Raji (cell line): ENCODE measurements around the gene TGM5.

Experiments used
- POLR2A ChIP-seq: IDR thresholded peaks from 2 replicates; pipeline ENCODE4 v1.6.1; 2011; ENCODE audit warnings: low read depth, low read length, control low read depth; ENCODE audit not compliant: insufficient read depth

TGM5 gene

GRCh38 chr15:43235536-43235935, 31.2 kb downstream of the TGM5 start:
- TF ChIP-seq POLR2A, result no peak

- no peak for TF ChIP-seq POLR2A
These were observed 34.3 kb downstream of the TGM5 start for GRCh38 chr15:43232289-43232874.

- TF ChIP-seq POLR2A, result no peak
These were observed 36.0 kb downstream of the TGM5 start for GRCh38 chr15:43230640-43231115.

- TF ChIP-seq POLR2A, result no peak
These were observed 36.8 kb downstream of the TGM5 start for GRCh38 chr15:43229977-43230376.

- no peak for TF ChIP-seq POLR2A
These were observed 40.1 kb downstream of the TGM5 start for GRCh38 chr15:43226436-43227305.

GRCh38 chr15:43225201-43225949, 41.4 kb downstream of the TGM5 start:
- no peak for TF ChIP-seq POLR2A

GRCh38 chr15:43221422-43221821, 45.3 kb downstream of the TGM5 start:
- no peak for TF ChIP-seq POLR2A

GRCh38 chr15:43220991-43221403, 45.7 kb downstream of the TGM5 start, which contains the start of gene EPB42:
Gene EPB42, minus strand, starts transcription at chr15:43221018. Its CDS starts 193 bp downstream, at chr15:43220825.
- TF ChIP-seq POLR2A, result no peak

GRCh38 chr15:43219929-43220928, 46.5 kb downstream of the TGM5 start:
- no peak for TF ChIP-seq POLR2A

- TF ChIP-seq POLR2A, result no peak
These were observed 47.6 kb downstream of the TGM5 start for GRCh38 chr15:43218908-43219706.

GRCh38 chr15:43215961-43216360, 50.8 kb downstream of the TGM5 start:
- no peak for TF ChIP-seq POLR2A

GRCh38 chr15:43214592-43215295, 52.0 kb downstream of the TGM5 start:
- TF ChIP-seq POLR2A, result no peak

- TF ChIP-seq POLR2A, result no peak
These were observed 52.6 kb downstream of the TGM5 start for GRCh38 chr15:43214169-43214568.
